IPS-NIHi11 (cell line): Measurements from ENCODE around the gene MAPKAPK5.
"Not testable (repeated sequence)": the region's sequence is repeated elsewhere in the genome, so short reads cannot be mapped to it uniquely, and the experiment has no call there.

Experiments used
- DNase-seq: peaks from one replicate; pipeline ENCODE4 v3.0.0; 2012; ENCODE audit warnings: mixed read lengths, low spot score

The MAPKAPK5 gene

DNA sequence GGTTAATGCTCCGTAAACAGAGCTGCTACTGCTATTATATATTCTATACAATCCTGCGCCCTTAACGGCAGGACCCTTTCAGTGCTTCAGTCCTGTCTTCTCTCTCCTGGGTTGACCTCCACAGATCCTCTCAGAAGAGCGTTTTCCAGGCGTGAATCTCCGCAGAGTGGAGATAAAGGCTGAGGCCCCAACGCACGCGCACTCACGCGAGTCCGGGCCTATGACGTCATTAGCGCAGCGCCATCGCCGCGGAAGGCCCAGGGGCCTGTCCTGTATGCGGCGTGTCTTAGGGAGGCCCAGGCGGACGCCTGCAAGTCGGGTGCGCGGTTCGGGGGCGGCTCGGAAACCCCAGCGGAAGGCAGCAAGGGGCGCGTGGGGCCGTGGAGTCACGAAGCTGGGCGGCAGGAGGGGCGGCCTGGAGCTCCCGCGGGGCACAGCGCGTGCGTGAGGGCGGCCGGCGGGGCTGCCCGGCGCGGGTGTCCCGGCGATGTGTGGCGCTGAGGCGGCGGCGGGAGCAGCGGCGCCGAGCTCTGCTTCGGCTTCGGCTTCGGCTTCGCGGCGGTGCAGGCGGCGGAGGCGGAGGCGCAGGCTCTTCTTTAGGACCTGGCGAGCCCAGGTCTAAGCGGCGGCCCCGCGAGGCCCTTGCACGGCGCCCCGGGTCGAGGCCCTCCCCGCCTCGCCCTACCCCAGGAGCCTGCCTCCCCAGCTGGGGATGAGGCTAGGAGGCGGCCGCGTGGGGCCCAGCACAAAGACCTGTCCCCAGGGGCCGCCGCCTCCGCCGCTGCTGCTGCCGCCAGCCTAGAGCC lies at the start of gene MAPKAPK5:
Gene MAPKAPK5 (plus strand): TSS at position 479 of the 806 bp plus-strand sequence. CDS start 506 bp downstream, outside the sequence.
- DNase-seq: peak; percentile 100

- no peak for DNase-seq
These were observed 49.2 kb upstream of the MAPKAPK5 start for GRCh38 chr12:111792856-111793235.

GRCh38 chr12:111798182-111798581 lies 43.8 kb upstream of the MAPKAPK5 start:
- no peak for DNase-seq

DNA sequence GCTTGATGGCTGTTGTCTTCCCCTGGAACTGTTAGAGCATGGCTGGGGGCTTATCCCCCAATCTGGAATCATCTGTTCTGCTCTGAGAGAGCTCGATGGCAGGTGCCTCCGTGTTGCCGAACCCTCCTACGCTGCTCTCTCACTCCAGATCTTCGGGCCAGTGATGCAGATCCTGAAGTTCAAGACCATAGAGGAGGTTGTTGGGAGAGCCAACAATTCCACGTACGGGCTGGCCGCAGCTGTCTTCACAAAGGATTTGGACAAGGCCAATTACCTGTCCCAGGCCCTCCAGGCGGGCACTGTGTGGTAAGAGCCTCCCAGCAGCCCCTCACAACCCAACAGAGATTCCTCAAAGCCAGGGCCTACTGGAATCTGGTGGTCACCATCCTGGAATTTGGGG lies 42.3 kb upstream of the MAPKAPK5 start:
- DNase-seq: no peak

GRCh38 chr12:111803038-111803626 lies 38.9 kb upstream of the MAPKAPK5 start:
- DNase-seq: no peak

DNA sequence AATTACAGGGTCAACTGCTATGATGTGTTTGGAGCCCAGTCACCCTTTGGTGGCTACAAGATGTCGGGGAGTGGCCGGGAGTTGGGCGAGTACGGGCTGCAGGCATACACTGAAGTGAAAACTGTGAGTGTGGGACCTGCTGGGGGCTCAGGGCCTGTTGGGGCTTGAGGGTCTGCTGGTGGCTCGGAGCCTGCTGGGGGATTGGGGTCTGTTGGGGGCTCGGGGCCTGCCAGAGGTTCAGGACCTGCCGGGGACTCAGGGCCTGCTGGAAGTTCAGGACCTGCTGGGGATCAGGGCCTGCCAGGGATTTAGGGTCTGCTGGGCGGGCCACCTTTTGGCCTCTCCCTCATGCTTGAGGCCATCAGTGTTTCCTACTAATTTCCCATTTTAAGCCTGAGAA lies 38.2 kb upstream of the MAPKAPK5 start:
- no peak for DNase-seq

- DNase-seq: no peak
These were observed 35.7 kb upstream of the MAPKAPK5 start for GRCh38 chr12:111806304-111806703.

- no peak for DNase-seq
These were observed 34.8 kb upstream of the MAPKAPK5 start for GRCh38 chr12:111807232-111807631.

DNA sequence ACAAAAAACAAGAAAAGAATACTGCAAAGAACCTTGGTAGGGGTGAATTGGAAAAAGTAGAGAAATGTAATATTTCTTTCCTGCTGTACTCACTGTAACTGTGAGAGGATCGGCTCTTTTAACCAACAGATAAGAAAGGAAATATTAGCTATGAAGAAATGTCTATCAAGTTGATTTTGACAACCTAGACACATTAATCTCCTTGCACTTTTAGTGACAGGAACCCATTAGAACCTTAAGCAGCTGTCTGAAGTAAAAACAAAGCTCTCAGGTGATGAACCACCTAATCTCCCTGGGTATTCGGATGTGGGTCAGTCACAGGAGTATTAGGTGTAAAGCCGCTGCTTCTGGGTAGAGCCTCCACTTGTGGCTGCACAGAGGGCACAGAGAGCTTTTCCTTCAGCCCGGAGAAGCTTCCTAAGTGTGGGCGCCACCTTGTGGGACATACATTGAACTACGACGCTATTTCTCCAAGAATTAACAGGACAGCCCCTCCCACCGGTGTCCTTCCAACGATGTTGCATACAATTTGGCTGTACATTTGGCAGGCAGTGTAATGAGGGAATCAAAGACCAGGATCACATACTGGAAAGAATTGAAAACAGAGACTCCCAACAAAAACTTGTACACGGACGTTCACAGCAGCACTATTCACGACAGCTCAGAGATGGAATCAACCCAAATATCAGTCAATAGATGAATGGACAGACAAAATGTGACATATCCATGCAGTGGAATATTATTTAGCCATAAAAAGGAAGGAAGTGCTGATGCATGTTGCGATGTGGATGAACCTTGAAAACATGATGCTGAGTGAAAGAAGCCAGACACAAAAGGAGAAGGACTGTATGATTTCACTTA lies 28.9 kb upstream of the MAPKAPK5 start:
- DNase-seq: peak; percentile 92

- no peak for DNase-seq
These were observed 25.9 kb upstream of the MAPKAPK5 start for GRCh38 chr12:111816065-111816615.

DNA sequence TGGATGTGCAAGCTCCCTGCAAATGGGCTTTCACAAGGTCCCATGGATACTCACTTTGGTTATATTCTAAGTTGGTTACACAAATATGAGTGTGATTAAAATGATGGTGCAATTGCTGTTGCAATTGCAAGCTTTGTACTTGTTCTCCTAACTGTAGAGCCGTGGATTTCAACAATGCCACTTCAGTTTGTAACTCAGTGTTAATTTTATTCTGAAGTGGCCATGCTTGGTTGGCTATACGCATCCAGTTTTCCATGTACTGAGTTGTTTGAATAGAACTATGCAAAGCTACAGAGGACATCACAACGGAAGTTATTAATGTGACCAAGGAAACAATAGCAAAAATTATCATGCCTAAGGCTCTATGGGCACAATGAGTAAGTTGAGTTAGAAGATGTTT lies 25.1 kb upstream of the MAPKAPK5 start:
- not testable (repeated sequence) for DNase-seq

GRCh38 chr12:111818340-111818739 lies 23.7 kb upstream of the MAPKAPK5 start:
- no peak for DNase-seq

GRCh38 chr12:111819191-111820158 lies 22.6 kb upstream of the MAPKAPK5 start:
- DNase-seq: no peak

DNA sequence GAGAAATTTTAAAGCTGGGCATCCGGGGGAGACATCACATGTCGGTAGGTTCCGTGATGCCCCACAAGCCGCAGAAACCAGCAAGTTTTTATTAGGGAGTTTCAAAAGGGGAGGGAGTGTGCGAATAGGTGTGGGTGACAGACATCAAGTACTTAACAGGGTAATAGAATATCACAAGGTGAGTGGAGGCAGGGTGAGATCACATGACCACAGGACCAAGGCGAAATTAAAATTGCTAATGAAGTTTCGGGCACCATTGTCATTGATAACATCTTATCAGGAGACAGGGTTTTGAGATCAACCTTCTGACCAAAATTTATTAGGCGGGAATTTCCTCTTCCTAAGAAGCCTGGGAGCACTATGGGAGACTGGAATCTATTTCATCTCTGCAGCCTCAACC lies 21.2 kb upstream of the MAPKAPK5 start:
- not testable (repeated sequence) for DNase-seq

- DNase-seq: no peak
These were observed 19.1 kb upstream of the MAPKAPK5 start for GRCh38 chr12:111822886-111823285.

DNA sequence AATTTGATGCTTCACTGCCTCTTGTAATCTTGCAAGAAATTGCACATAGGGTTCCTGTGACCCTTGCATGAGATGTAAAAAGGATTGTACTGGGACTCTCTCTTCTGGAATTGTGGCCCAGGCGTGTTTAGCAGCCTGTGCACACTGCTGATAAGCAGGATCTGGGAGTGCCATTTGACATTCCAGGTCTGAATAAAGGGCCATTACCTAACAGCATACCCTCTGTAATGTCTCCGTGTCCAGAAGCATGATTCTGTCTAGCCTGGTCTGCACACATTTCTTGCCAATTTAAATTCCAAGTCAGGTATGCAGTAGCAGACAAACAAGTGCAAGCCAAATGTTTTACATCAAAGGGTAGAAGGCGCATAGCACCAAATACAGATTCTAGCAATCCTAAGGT lies 18.1 kb upstream of the MAPKAPK5 start:
- DNase-seq: no peak

- DNase-seq: not testable (repeated sequence)
These were observed 17.7 kb upstream of the MAPKAPK5 start for GRCh38 chr12:111824312-111824711.

- DNase-seq: no peak
These were observed 16.5 kb upstream of the MAPKAPK5 start for GRCh38 chr12:111825509-111825908.

GRCh38 chr12:111826316-111826715 lies 15.7 kb upstream of the MAPKAPK5 start:
- no peak for DNase-seq

DNA sequence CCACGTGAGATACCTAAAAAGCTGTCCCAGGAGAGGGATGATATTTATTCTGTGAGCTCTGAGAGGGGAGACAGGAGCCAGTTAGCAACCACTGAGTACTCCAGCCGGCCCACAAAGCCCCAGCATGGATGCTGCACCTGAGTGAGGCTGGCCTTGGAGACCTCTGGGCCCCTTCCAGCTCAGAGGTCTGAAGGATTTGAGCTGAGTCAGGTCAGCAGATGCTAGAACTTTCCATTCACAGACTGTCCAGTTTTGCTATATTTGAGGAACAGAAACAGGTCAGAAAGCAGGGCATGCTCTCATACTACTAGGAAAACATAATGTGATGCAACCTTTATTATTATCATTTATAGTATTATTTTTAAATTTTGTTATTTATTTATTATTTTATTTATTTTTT lies 15.0 kb upstream of the MAPKAPK5 start:
- no peak for DNase-seq

DNA sequence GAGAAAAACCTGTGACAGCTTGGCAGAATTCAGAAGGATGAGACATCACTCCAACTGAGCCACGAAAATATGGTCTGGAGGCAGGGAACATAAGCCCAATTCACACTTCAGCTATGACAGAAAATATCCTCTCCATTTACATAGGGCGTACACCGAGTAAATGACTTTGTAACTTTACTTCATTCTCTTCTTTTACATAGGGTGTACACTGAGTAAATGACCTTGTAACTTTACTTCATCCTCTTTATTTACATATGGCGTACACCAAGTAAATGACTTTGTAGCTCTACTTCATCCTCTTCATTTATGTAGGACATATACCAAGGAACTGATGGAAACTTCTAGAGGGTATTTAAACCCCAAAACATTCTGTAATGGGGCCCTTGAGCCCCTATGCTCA lies 14.1 kb upstream of the MAPKAPK5 start:
- DNase-seq: no peak
